ENCODE results near the gene RNU4-1.
"Not testable (repeated sequence)": the region's sequence is repeated elsewhere in the genome, so short reads cannot be mapped to it uniquely, and the experiment has no call there.

The RNU4-1 gene

DNA sequence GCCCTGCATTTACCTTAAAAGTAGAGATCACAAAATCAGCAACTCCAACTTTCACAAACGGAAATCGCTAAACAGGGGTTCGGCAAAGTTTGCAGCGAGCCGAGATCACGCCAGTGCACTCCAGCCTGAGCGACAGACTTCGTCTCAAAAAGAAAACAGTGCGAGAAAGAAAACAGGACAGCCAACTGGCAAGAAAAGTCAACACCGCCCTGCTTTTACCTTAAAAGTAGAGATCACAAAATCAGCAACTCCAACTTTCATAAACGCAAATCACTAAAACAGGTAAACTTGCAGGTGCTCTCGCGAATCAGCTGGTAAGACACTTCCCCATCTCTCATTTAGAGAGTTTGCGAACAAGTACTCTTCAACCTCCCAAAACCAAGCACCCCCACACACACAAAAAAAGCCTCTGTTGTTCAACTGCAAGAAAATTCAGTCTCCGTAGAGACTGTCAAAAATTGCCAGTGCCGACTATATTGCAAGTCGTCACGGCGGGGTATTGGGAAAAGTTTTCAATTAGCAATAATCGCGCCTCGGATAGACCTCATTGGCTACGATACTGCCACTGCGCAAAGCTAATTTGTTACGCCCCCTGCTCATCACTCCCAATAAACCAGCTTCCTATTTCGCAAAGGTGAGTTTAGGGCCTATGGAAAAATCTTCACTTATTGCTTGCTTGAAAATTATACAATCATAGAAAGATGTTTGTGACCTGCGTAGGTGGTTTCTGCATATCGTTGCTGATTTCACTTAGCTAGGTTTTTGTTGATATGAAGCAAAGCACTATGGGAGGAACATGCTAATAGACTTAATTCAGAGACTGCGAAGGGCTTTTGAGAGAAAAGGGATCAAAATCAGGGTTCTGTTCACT is at the start of gene RNU4-1:
RNU4-1 (minus strand) TSS at position 577 of the 871 bp plus-strand sequence.
- DNase-seq (ENCODE audit: low spot score), result peak; percentile 82

DNA sequence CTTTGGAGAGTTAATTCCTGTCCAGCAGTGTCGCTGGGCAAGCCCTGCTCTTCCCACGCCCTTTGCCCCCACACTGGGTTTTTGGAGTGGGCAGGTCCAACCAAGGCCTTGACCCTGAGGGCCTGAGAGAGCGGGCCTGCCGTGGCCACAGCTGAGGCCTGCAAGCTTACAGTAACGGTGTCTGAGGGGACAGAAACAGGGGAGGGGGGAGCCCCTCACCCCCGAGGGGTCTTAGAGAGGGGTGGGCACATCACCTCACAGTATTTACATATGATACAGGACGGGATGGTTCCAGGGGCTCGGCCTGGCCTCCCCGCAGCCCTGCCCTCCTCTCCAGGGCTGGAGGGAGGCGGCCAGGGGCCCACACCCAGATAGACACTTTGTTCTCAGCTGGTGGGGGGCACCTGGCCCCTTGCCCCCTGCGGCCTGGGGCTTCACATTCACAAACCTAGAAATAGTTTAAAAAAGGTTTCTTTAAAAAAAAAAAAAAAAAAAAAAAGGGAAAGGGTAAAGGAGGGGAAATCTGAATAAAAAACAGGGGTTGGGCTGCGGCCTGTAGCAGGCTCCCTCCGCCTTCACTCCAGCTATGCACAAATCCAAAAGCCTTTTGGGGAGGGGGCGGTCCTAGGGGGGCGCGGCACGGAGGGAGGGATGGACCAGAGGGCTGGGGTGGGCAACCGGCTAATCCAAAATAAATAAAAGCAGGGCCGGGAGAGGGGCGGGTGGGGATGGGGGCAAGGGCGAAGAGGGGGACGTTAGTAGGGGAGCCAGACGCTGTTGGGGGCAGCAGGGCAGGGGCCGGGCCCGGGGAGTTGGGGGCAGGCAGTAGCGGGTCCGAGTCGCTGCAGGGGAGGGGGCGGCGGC is 49.4 kb upstream of the RNU4-1 start:
- DNase-seq (ENCODE audit: low spot score), result no peak

DNA sequence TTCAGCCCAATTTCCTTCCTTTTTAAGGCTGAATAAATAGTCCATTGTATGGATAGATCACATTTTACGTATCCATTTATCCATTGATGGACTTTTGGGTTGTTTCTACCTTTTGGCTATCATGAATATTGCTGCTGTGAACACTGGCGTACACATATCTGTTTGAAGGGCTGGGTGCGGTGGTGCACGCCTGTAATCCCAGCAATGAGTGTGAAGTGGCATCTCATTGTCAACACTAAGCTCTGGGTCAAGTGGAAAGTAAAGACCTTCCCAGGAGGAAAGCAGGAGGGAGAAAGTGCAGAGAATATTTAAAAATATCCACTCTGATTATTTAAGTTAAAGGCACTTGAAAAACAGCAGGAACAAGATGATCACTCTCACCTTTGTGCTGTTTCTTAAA is 46.2 kb upstream of the RNU4-1 start:
- no peak for DNase-seq (ENCODE audit: low spot score)

DNA sequence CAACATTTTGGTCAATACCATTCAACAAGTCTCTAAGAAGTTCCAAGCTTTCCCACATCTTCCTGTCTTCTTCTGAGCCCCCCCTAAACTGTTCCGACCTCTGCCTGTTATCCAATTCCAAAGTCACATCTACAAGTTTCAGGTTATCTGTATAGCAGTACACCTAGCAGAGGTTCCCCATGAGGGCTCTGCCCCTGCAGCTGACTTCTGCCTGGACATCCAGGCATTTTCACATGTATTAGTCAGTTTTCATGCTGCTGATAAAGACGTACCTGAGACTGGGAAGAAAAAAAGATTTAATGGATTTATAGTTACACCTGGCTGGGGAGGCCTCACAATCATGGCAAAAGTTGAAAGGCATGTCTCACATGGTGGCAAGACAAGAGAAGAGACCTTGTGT is 44.7 kb upstream of the RNU4-1 start:
- no peak for DNase-seq (ENCODE audit: low spot score)

DNA sequence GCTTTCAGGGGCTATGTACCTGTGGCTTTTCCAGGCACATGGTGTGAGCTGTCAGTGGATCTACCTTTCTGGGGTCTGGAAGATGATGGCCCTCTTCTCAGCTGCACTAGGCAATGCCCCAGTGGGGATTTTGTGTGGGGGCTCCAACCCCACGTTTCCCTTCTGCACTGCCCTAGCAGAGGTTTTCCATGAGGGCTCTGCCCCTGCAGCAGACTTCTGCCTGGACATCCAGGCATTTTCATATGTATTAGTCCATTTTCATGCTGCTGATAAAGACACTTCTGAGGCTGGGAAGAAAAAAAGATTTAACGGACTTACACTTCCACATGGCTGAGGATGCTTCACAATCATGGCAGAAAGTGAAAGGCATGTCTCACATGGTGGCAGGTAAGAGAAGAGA is 43.4 kb upstream of the RNU4-1 start:
- not testable (repeated sequence) for DNase-seq (ENCODE audit: low spot score)

DNA sequence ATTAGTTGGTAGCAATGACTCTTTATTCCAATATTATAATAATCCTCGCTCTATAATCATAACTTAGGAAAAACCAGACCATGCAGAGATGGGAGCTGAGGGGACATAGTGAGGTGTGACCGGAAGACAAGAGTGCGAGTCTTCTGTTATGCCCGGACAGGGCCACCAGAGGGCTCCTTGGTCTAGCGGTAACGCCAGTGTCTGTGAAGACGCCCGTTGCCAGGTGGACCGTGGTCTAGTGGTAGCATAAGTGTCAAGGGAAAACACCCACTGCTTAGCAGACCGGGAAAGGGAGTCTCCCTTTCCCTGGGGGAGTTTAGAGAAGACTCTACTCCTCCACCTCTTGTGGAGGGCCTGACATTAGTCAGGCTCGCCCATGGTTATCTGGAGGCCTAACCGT is 42.4 kb upstream of the RNU4-1 start:
- not testable (repeated sequence) for DNase-seq (ENCODE audit: low spot score)

DNA sequence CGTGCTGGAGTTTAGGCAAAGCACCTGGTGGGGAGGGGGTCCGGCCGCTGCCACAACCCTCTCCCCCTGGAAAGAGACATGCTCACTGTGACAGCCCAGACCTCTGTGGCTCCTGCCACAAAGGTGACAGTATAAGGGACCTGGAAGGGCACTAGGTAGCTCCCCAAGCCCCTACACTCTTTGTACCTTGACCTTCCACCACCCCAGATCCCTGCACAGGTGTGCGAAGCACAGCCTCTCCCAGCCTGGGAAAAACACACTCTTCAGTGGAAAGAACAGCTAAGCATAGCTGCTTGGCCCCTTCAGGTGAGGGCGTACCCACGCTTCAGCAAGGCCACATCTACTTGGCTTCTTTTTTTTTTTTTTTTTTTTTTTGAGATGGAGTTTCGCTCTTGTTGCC is 39.5 kb upstream of the RNU4-1 start:
- no peak for DNase-seq (ENCODE audit: low spot score)

DNA sequence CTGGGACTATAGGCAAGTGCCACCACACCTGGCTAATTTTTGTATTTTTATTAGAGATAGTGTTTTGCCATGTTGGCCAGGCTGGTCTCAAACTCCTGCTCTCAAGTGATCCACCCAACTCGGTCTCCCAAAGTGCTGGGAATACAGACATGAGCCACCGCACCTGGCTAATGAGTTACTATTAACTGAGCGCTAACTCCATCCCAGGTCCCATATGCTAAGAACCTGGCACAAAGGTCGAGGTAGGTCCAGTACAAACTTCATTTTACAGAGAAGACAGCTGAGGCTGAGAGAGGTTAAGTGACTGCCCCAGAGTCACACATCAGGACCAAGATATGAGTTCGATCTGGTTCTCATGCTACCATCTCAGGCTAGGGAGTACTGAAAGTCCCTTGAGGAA is 39.0 kb upstream of the RNU4-1 start:
- DNase-seq (ENCODE audit: low spot score), result no peak

DNA sequence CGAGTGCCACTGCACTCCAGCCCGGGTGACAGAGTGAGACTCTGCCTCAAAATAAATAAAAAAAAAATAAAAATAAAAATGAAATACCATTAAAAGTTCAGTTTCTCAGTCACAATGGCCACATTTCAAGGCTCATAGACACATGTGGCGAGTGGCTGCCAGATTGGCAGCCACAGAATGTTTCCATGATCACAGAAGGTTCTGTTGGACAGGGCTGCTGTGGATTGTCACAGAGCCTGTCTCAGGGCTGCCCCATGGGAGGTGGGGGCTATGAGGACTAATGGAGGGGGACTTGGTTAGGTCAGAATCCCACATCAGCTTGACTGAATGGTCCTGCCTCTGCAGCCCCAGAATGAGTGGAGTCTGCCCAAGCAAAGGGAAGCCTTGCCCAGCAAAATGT is 38.4 kb upstream of the RNU4-1 start:
- DNase-seq (ENCODE audit: low spot score), result no peak

DNA sequence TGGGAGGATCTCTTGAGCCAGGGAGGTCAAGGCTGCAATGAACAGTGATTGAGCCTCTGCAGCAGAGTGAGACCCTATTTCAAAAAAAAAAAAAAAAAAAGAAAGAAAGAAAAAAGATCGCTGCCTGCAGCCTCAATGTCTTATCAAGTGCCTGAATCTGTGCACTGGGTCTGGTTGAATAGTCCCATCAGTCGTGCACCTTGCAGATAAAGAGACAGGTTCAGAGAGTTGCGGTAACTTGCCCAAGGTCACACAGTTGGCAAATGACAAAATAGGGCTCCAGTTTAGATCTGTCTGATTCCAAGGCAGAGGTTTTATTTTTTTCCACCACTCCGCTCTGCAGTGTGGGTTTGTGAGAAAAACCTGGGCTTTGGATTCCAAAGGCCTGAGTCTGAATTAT is 35.2 kb upstream of the RNU4-1 start:
- no peak for DNase-seq (ENCODE audit: low spot score)

DNA sequence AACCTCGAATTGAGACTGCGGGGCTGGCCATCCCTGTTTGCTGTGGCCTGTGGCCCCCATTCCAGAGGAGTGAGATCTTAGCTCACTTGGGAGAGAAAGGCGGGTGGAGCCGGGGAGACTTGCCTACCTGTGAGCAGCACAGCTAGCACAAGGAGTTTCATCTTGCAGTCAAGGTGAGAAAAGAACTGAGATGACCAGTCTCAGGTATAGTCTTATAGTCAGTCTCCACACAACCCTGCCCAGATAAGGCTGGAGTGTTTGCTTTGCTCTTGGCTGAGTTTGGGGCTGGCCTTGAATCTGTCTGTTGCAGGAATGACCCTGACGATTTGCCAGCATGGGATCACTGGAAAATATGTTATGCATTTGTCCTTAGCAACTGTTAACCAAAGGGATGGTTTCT is 34.6 kb upstream of the RNU4-1 start, which contains the start of gene PLA2G1B:
PLA2G1B (minus strand) TSS at position 187 of the 400 bp plus-strand sequence; CDS start at position 161, 26 bp downstream.
- DNase-seq (ENCODE audit: low spot score), result no peak

DNA sequence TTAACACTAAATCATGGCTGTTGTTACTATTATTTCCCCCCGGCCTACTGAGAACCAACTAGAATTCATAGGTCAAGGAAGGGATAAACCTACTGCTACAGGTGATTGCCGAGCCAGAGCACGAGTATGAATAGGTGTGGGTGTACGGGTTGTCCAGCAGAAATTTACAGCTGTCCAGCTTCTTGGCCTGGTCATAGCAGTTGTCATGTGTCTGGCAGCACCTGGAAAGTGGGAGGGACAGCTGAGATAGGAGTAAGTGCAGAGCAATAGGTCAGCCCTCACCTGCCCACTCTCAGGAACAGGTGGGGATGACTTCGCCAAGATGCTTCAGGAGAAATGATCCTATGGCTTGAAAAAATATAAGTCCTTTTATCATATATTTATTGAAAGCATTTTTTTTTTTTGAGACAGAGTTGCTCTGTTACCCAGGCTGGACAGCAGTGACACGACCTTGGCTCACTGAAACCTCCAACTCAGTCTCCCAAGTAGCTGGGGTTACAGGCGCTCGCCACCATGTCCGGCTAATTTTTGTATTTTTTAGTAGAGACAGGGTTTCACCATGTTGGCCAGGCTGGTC is 31.9 kb upstream of the RNU4-1 start:
- no peak for DNase-seq (ENCODE audit: low spot score)

DNA sequence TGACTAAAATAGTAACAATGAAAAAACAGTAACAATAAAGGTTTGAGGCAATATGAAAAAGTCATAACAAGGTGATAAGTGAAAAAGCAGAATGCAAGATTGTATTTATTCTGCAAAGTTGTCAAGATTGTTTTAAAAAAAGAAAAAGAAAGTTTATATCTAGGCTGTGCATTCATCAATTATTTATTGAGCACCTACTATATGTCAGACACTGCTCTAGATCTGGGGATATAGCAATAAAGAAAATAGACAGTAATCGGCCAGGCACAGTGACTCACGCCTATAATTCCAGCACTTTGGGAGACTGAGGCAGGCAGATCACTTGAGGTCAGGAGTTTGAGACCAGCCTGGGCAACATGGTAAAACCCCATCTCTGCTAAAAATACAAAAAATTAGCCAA is 30.7 kb upstream of the RNU4-1 start:
- DNase-seq (ENCODE audit: low spot score), result no peak

DNA sequence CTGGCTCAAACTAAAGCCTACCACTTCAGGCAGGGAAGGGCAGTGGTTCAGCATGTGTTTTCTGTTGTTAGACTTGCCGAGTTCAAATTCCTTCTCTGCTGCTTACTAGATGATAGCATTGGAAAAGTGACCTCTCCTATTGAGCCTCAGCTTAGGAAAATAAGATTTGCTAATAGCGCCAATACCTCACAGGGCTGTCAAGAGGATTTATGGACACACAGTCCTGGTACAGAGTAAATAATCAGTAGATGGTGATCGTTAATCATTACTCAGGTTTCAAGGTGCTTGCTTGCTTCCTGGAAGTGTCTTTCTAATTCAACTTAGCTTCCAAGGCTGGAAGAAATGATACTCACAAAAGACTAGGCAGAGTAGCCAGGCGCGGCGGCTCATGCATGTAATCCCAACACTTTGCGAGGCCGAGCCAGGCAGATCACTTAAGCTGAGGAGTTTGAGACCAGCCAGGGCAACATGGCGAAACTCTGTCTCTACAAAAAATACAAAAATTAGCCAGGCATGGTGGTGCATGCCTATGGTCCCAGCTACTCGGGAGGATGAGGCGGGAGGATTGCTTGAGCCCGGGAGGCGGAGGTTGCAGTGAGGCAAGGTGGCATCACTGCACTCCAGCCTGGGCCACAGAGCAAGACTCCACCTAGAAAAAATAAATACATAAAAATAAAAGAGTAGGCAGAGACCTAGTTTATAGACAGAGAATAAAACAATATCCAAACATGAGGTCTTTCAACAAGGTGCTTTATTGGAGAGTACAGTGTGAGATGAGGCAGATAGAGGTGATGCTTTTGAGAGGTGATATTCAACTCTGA is 28.6 kb upstream of the RNU4-1 start:
- no peak for DNase-seq (ENCODE audit: low spot score)

DNA sequence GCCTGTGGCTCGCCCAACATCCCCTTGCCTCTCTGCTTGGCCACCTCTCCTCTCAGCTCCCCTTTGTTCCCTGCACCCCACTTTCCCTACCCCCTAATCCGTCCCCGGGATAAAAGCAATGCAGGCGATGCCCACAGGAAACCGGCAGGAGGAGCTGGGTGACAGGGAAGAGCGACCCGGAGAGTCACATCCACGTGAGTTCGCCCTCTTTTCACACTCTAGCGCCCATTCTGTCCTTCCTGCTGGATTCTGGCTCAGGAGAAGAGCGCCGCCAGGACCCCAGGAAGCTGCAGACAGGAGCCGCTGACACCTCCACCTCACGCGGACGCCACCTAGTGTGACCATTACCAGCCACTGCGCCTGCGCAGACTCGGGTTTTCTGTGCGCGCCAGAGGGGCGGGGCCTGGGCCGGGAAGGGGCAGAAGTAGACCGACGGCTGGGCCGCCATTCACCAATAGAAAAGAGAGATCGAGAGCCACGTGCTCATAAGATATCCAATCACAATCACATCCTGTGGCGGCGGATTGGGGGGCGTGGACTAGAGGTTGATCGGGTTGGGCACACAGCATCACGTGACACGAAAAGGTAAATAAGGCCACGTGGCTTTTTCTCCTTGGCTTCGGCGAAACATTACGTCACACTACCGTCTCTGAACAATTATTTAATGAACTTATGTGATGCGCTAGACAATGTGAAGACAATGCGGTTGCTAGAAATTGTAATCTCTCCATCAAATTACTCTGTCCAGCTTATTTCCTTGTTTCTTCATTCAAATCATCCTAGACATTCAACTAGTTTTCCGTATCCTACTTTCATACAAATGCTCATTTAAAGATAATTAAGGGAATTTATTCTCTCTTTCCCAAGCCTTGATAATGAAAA is 24.4 kb upstream of the RNU4-1 start:
- peak; percentile 97 for DNase-seq (ENCODE audit: low spot score)

DNA sequence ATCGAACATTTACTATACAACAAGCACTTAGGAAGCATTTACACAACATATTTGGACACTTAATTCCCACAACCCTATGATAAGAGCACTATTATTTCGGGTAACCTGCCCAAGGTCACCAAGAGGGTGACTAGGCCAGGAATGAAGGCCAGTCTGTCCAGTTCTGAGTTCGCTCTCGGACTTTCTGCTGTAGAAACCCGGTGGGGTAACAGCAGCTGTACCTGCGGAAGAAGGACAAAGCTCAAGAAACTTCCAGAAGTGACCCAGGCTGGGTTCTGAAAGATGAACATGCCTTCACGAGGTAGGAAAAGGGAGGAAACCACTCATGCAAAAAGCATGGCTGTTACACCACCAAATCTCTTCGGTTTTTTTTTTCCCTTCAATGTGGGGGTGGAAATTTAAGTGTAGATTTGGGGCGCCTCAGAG is 23.8 kb upstream of the RNU4-1 start:
- no peak for DNase-seq (ENCODE audit: low spot score)

DNA sequence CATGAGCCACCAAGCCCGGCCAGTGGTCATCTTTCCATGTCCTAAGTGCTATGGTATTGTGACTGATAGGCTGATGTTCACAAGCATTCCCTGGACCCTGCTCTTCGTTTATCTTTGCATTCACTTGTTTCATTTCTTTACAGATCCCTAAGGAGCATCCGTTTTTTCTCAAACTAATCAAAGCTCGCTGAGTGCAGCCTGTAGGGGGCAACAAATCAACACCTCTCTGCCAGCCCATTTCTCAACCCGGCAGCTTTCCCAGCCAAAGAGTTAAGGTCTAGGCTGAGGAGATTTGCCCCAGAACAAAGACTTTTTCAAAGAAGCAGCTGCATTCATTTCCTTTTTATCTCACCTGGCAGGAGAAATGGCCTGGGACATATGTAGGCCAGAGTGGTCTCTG is 21.2 kb upstream of the RNU4-1 start:
- no peak for DNase-seq (ENCODE audit: low spot score)

DNA sequence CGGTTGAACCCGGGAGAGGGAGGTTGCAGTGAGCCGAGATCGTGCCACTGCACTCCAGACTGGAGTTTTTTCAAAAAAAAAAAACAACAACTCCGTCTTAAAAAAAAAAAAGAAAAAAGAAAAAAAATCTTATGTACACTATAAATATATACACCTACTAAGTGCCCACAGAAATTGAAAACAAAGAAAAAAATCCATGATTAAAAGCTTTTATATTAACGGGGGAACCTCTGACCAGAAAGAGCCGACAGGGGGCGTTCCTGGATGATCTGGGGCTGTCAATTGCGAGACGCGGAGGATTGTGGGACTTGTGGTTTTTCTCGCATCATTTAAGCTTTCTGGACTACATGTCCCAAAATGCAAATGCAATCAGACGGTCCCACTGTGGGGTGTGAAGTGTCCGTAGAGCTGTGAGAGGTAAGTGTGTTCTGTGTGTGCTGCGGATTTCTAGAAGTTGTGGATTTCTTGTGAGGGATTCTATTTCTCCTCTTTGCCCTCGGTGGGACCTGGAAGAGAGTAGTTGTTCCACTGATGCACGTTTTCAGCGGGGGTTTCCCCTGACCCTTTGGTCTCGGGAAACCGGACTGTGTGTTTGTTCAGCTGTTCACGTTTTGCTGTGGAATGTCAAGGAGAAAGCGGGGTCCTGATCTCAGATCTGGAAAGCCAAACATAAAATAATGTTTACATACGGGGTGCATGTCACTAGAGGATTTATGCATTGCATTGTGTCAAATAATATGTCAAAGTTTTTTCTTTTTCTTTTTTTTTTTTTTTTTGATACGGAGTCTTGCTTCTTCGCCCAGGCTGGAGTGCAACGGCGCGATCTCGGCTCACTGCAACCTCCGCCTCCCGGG is 9.2 kb upstream of the RNU4-1 start, which contains the start of gene SIRT4:
SIRT4 (plus strand) TSS at position 360 of the 854 bp plus-strand sequence. CDS start 1,241 bp downstream, outside the sequence.
- DNase-seq (ENCODE audit: low spot score), result peak; percentile 86

DNA sequence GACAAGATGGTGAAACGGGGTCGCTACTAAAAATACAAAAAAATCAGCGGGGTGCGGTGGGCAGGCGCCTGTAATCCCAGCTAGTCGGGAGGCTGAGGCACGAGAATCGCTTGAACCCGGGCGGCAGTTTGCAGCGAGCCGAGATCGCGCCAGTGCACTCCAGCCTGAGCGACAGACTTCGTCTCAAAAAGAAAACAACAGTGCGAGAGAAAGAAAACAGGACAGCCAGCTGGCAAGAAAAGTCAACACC is 701 bp downstream of the RNU4-1 start:
- peak; percentile 68 for DNase-seq (ENCODE audit: low spot score)

All from left forelimb (tissue), 1 donor.